HepG2 (cell line): Measurements from ENCODE around the gene RBP2.

ENCODE experiments used
- CTCF ChIP-seq: sonication (generic); formaldehyde crosslinking; IDR thresholded peaks from 2 replicates; pipeline ENCODE4 v1.5.0; 2020; ENCODE audit warnings: mild to moderate bottlenecking, missing genetic modification reagents, moderate library complexity
- POGZ ChIP-seq: sonication (generic); formaldehyde crosslinking; IDR thresholded peaks from 2 replicates; pipeline ENCODE4 v1.4.0; 2020; ENCODE audit warnings: mild to moderate bottlenecking, missing genetic modification reagents
- POLR2A ChIP-seq, 2 experiments: IDR thresholded peaks; 2 replicates each; pipeline ENCODE4 v1.6.1; 2011; ENCODE audit warnings: low read depth in 2 of 2, low read length in 2 of 2, mild to moderate bottlenecking in 1 of 2, moderate library complexity in 1 of 2; ENCODE audit not compliant: insufficient read depth in 1 of 2

- TF ChIP-seq CTCF (no peak), POGZ (CRISPR knock-in tag) (no peak), POLR2A (IDR thresholded peaks at IDR 0.05; ENCODE audit: insufficient read depth in 1 of 2, low read depth in 2 of 2, low read length in 2 of 2) (no peak)
Measured at GRCh38 chr3:139418144-139418543, 58.2 kb downstream of the RBP2 start.
